IPS-NIHi7 (cell line): Measurements from ENCODE around the gene CHST1.

Experiments used
- DNase-seq: peaks from one replicate; pipeline ENCODE4 v3.0.0; 2012; ENCODE audit warnings: mixed read lengths; ENCODE audit errors: extremely low spot score

The CHST1 gene

GRCh38 chr11:45674481-45675190, 9.2 kb upstream of the CHST1 start:
- no peak for DNase-seq

DNA sequence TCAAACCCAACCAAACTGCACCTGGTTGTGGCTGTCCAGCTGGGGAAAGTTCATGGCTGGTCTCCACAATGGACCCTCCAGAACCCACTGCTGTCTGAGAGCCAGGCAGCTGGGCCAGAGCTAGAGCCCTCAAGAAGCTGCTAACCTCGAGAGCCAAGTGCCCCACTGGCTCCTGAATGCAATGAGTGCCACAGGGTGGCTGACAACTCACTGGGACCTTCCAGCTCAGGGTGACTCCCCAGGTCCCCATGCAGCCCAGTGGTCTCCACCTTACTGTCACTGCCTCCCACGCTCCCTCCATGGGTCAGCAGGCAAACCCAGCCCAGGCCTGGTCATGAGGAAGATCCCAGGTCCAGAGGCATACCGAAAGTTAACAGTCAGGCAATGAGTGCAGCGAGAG, 8.0 kb upstream of the CHST1 start:
- DNase-seq = no peak

DNA sequence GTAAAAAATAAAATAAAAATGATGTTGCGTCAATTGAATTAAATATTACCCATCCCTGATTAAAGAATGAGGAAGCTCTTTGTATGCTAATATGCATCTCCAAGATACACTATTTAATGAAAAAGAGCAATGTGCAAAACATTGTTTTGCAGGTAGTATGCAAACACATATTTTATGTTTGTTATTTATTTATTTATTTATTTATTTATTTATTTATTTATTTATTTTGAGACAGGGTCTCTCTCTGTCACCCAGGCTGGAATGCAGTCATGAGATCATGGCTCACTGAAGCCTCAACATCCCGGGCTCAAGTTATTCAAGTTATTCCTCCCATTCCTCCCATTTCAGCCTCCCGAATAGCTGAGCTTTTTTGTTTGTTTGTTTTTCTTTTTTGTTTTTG, 7.2 kb upstream of the CHST1 start:
- no peak for DNase-seq

GRCh38 chr11:45671246-45672171, 6.1 kb upstream of the CHST1 start:
- DNase-seq = peak; percentile 46

GRCh38 chr11:45670386-45671135, 5.1 kb upstream of the CHST1 start:
- no peak for DNase-seq

DNA sequence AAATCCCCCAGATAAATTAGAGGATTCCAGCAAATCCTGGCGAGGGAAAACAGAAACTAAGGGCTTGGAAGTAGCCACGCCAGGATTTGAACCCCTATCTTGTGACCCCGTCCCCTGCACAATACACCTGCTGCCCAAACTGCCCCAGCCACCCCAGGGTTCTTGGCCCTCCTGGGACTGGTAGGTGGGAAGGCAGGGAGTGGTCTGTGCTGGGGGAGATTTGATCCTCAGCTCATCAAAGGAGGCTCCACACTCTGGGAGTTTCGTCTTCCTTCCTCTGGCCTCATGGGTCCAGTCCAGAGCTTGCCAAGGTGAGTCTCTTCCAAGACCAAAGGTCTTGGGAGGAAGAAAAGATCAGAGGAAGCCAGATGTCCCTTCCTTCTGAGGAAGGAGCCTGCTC, 4.5 kb upstream of the CHST1 start:
- no peak for DNase-seq

DNA sequence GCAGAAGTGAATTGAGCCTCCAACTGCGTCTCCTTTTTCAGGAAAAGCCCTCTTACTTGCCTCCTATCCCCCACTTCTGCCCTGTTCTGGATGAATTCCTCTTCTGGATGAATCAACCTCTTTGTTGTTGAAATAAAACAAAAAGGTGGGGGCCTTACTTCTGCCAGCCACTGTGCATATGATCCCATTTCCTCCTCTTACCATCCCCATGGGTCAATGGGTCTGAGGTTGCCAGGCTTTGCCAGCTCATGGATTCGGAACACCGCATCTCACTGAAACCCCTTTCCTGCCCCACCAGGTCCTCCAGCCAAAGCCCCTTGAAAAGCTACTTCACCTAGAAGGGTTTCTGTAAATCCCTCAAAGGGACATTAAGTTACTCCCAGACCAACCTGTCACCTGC, 3.7 kb upstream of the CHST1 start:
- DNase-seq = no peak

- no peak for DNase-seq
Observed at GRCh38 chr11:45667929-45668680, 2.7 kb upstream of the CHST1 start.

GRCh38 chr11:45666648-45667642, 1.5 kb upstream of the CHST1 start:
- no peak for DNase-seq

DNA sequence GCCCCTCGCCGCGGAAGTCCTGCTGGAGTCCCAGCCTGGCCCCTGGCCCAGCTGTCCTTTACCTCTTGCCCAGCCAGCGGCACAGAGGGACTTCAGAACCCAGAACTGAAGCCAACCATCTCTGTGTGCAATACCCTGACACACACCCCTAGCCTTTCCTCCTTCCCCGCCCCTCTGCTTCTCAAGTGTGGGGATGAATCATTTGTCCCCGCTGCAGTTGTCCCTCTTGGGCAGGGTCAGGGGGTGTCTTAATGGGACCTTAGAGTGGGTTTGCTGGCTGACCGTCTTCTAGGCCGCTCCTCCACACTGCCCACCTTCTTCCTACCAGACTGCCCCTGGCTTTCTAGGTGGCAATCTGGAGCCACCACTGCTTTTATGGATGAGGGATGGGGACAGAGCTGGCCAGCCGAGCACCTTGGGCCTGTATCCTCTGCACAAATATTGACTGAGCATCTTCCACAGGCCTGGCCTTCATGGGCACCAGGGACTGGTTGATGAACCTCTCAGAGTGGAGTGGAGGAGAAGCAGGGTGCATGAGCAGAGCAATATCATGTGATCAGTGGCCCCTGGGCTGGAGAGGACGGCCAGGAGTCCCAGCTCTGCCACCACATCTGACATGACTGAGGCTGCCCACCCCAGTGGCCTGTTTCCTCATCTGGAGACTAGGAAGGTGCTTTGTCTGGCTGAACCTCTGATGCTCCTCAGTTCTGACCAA, 668 bp upstream of the CHST1 start:
- no peak for DNase-seq

GRCh38 chr11:45664376-45665205, 831 bp downstream of the CHST1 start:
- peak; percentile 35 for DNase-seq

GRCh38 chr11:45663486-45664375, 1.7 kb downstream of the CHST1 start:
- no peak for DNase-seq

DNA sequence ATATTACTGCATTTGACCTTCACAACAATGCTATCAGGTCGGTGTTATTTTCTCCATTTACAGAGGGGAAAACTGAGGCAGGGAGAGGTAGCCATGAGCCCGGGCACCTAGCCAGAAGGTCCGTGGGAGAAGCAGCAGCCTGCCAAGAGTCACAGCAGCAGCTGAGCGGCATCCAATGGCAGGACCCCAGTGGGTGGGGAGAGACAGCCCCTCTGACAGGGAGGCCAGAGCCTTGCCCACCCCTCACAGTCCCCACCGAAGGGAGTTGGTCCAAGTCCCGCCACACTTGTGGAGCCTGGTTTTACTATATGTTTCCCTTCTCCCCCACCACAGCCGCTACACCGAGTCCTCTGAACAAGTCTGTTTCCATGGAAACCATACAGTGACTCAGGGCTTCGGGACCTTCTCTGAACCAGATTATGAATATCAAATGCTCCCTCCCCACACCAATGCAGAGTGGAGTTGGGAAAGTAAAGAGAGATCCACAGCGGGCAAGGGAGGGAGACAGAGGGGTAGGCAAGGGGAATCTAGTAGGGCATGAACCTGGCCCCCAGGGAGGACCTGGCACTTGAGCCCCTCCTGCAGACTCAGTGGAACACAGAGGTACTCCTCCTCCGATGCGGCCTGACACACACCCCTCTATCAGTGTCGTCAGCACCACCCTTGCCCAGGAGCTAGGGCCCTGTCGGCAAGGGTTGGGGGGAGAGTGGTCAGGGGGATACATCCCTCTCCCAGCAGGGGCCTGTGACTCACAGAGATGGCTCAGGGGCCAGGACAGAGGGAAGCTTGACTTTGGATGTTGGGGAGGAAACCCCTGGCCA, 2.5 kb downstream of the CHST1 start:
- no peak for DNase-seq

- DNase-seq = no peak
Observed at GRCh38 chr11:45662096-45662664, 3.2 kb downstream of the CHST1 start.

DNA sequence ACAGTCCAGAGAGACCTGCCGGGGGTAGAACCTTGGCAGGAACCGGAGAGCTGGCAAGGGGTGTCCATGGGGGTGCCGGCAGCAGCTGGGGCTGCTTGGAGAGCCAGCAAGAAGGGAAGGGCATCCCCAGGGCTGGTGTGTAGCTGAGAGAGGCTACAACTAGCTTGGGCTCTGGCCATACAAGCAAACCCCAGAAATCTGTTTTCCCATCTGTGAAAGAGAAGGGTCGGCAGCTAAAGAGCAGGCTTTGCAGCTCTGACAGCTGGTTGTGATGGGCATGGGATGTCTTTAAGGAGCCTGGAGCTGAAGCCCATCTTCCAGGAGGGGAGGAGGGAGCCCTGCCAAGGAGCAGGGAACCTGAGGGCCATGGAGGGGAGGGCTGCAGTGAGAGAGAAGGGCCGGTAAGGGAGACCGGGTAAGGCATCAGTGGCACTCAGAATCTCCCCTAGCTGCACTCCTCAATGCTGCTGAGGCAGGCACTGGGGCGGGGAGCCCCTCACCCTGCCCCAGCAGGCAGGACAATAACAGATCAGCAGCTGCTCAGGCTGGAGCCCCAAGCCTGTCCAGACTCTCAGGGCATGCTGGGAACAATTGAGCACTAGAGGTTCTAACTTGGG, 3.9 kb downstream of the CHST1 start:
- no peak for DNase-seq
